ENCODE measurements around the gene TMED5. TPM values are rescaled to one million over a fixed set of nuclear protein-coding genes. Genes with fewer than 3 reads are reported as not detected.
"Not testable (repeated sequence)": the region's sequence is repeated elsewhere in the genome, so short reads cannot be mapped to it uniquely, and the experiment has no call there.

Gene TMED5
- total RNA-seq, 1 experiment from 2014 or later: 80.5 TPM

DNA sequence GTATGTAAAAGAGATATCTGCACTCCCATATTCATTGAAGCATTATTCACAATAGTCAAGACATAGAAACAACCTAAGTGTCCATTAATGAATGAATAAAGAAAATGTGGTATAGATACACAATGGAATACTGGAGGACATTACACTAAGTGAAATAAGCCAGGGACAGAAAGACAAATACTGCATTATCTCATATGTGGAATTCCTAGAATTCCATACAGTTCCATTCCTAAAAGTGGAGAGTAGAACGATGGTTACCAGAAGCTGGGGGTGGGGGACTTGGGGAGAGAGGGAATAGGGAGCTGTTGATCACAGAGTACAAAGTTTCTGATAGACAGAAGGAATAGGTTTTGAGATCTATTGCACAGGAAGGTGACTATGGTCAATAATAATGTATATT is 7.4 kb downstream of the TMED5 start:
- no peak overlapping the region for H3K27ac Mint-ChIP-seq (ENCODE audit: low read depth, unreplicated experiment)
- H3K27me3 Mint-ChIP-seq (ENCODE audit: insufficient read depth, unreplicated experiment): no peaks in the 10 kb centered on the region
- TF ChIP-seq, protein P1, sequence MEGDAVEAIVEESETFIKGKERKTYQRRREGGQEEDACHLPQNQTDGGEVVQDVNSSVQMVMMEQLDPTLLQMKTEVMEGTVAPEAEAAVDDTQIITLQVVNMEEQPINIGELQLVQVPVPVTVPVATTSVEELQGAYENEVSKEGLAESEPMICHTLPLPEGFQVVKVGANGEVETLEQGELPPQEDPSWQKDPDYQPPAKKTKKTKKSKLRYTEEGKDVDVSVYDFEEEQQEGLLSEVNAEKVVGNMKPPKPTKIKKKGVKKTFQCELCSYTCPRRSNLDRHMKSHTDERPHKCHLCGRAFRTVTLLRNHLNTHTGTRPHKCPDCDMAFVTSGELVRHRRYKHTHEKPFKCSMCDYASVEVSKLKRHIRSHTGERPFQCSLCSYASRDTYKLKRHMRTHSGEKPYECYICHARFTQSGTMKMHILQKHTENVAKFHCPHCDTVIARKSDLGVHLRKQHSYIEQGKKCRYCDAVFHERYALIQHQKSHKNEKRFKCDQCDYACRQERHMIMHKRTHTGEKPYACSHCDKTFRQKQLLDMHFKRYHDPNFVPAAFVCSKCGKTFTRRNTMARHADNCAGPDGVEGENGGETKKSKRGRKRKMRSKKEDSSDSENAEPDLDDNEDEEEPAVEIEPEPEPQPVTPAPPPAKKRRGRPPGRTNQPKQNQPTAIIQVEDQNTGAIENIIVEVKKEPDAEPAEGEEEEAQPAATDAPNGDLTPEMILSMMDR (IDR thresholded peaks at IDR 0.05; ENCODE audit: unreplicated experiment): no peak
- H3K36me3 Mint-ChIP-seq (ENCODE audit: insufficient read depth, unreplicated experiment): peaks cover 15% of the 10 kb centered on the region
- CTCF ChIA-PET: interaction anchor here (0.5 to 1.1 kb wide), 2 partner anchors 15 to 595 kb away, joined by 4 read pairs; no protein-coding TSS in a partner anchor
- H3K9me3 Mint-ChIP-seq (ENCODE audit: unreplicated experiment): peaks cover 11% of the 10 kb centered on the region
- H3K4me1 Mint-ChIP-seq (ENCODE audit: insufficient read depth, unreplicated experiment): peaks cover 26% of the 10 kb centered on the region
- POLR2A ChIA-PET: interaction anchor here (0.6 to 1.4 kb wide), 5 partner anchors 14 to 174 kb away, joined by 3 read pairs; no protein-coding TSS in a partner anchor
- BruUV-seq (replicated peaks): no TSS peak
- H3K4me3 Mint-ChIP-seq (ENCODE audit: unreplicated experiment): no peak overlapping the region
- no peak for DNase-seq (ENCODE audit: unreplicated experiment)
- intact Hi-C loops (cut with micrococcal nuclease): no loop called here

DNA sequence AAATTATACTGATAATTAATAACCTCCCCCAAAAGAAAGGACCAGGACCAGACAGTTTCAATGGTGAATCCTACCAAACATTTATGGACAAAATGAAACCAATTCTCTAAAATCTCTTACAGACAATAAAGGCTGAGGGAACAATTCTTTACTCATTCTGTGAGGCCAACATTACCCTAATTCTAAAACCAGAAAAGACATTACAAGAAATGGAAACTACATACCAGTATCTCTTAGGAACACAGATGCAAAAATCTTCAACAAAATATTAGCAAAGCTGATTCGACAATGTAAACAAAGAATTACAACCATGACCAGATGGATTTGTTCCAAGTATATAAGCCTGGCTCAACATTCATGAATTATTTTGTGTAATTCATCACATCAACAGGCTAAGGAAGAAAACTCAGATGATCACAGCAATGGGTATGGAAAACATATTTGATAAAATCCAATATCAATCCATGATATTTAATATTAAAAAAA is 8.6 kb downstream of the TMED5 start:
- H3K27me3 Mint-ChIP-seq (ENCODE audit: insufficient read depth, unreplicated experiment): no peaks in the 10 kb centered on the region
- CTCF ChIA-PET: interaction anchor here (0.6 to 1.1 kb wide), 3 partner anchors 17 to 163 kb away, joined by 3 to 4 read pairs (median 4); no protein-coding TSS in a partner anchor
- TF ChIP-seq, protein P1 (IDR thresholded peaks at IDR 0.05; ENCODE audit: unreplicated experiment): no peak
- H3K36me3 Mint-ChIP-seq (ENCODE audit: insufficient read depth, unreplicated experiment): peaks cover 16% of the 10 kb centered on the region
- POLR2A ChIA-PET: no interaction called here
- no peak for DNase-seq (ENCODE audit: unreplicated experiment)
- peaks cover 16% of the 10 kb centered on the region for H3K9me3 Mint-ChIP-seq (ENCODE audit: unreplicated experiment)
- peaks cover 26% of the 10 kb centered on the region for H3K4me1 Mint-ChIP-seq (ENCODE audit: insufficient read depth, unreplicated experiment)
- intact Hi-C loops (cut with micrococcal nuclease): no loop called here
- no TSS peak for BruUV-seq (replicated peaks)
- peak overlapping the region; percentile 31 for H3K27ac Mint-ChIP-seq (ENCODE audit: low read depth, unreplicated experiment)
- no peak overlapping the region for H3K4me3 Mint-ChIP-seq (ENCODE audit: unreplicated experiment)

DNA sequence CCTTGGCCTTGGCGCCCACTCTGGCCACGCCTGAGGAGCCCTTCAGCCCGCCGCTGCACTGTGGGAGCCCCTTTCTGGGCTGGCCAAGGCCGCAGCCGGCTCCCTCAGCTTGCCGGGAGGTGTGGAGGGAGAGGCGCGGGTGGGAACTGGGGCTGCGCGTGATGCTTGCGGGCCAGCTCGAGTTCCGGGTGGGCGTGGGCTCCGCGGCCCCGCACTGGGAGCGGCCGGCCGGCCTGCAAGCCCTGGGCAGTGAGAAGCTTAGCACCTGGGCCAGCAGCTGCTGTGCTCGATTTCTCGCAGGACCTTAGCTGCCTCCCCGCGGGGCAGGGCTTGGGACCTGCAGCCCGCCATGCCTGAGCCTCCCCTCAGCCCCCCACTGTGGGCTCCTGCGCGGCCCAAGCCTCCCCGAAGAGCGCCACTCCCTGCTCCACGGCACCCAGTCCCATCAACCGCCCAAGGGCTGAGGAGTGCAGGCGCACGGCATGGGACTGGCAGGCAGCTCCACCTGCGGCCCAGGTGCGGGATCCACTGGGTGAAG is 10.0 kb downstream of the TMED5 start:
- H3K9me3 Mint-ChIP-seq (ENCODE audit: unreplicated experiment): peaks cover 23% of the 10 kb centered on the region
- H3K4me1 Mint-ChIP-seq (ENCODE audit: insufficient read depth, unreplicated experiment): peaks cover 19% of the 10 kb centered on the region
- POLR2A ChIA-PET: interaction anchor here (1.3 kb wide), 1 partner anchor 8 kb away, joined by 5 read pairs; no protein-coding TSS in a partner anchor
- BruUV-seq (replicated peaks); H3K27me3 Mint-ChIP-seq (ENCODE audit: insufficient read depth, unreplicated experiment); H3K4me3 Mint-ChIP-seq (ENCODE audit: unreplicated experiment); intact Hi-C loops (cut with micrococcal nuclease); DNase-seq (ENCODE audit: unreplicated experiment); CTCF ChIA-PET; H3K27ac Mint-ChIP-seq (ENCODE audit: low read depth, unreplicated experiment): not testable (repeated sequence)
- H3K36me3 Mint-ChIP-seq (ENCODE audit: insufficient read depth, unreplicated experiment): peaks cover 16% of the 10 kb centered on the region

DNA sequence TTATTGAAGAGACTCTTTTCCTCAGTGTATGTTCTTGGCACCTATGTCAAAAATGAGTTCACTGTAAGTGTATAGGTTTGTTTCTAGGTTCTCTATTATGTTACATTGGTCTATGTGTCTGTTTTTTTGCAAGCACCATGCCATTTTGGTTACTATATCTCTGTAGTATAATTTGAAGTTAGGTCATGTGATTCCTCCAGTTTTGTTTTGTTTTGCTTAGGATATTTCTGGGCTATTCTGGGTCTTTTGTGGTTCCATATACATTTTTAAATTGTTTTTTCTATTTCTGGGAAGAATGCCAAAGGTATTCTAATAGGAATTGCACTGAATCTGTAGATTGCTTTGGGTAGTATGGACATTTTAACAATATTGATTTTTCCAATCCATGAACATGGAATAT is 13.2 kb downstream of the TMED5 start:
- H3K27ac Mint-ChIP-seq (ENCODE audit: low read depth, unreplicated experiment): no peak overlapping the region
- ChIA-PET CTCF (no interaction called here), POLR2A (interaction anchor here (1.2 kb wide), 1 partner anchor 11 kb away, joined by 5 read pairs; no protein-coding TSS in a partner anchor)
- DNase-seq (ENCODE audit: unreplicated experiment): no peak
- peaks cover 22% of the 10 kb centered on the region for H3K36me3 Mint-ChIP-seq (ENCODE audit: insufficient read depth, unreplicated experiment)
- TF ChIP-seq, protein P1 (IDR thresholded peaks at IDR 0.05; ENCODE audit: unreplicated experiment): no peak
- intact Hi-C loops (cut with micrococcal nuclease): no loop called here
- BruUV-seq (replicated peaks): no TSS peak
- peaks cover 18% of the 10 kb centered on the region for H3K9me3 Mint-ChIP-seq (ENCODE audit: unreplicated experiment)
- H3K27me3 Mint-ChIP-seq (ENCODE audit: insufficient read depth, unreplicated experiment): no peaks in the 10 kb centered on the region
- no peak overlapping the region for H3K4me3 Mint-ChIP-seq (ENCODE audit: unreplicated experiment)
- H3K4me1 Mint-ChIP-seq (ENCODE audit: insufficient read depth, unreplicated experiment): peaks cover 16% of the 10 kb centered on the region

DNA sequence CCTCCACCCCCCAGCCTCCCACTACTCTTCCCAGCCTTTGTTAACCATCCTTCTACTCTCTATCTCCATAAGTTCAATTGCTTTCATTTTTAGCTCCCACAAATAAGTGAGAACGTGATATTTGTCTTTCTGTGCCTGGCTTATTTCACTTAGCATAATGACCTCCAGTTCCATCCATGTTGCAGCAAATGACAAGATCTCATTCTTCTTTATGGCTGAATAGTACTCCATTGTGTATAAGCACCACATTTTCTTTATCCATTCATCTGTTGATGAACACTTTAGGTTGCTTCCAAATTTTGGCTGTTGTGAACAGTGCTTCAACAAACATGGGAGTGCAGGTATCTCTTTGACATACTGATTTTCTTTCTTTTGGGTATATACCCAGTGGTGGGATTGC is 14.3 kb downstream of the TMED5 start:
- peaks cover 31% of the 10 kb centered on the region for H3K36me3 Mint-ChIP-seq (ENCODE audit: insufficient read depth, unreplicated experiment)
- DNase-seq (ENCODE audit: unreplicated experiment); intact Hi-C loops (cut with micrococcal nuclease); H3K27me3 Mint-ChIP-seq (ENCODE audit: insufficient read depth, unreplicated experiment); H3K4me3 Mint-ChIP-seq (ENCODE audit: unreplicated experiment); H3K27ac Mint-ChIP-seq (ENCODE audit: low read depth, unreplicated experiment); CTCF ChIA-PET; BruUV-seq (replicated peaks): not testable (repeated sequence)
- peaks cover 15% of the 10 kb centered on the region for H3K4me1 Mint-ChIP-seq (ENCODE audit: insufficient read depth, unreplicated experiment)
- peaks cover 18% of the 10 kb centered on the region for H3K9me3 Mint-ChIP-seq (ENCODE audit: unreplicated experiment)
- POLR2A ChIA-PET: interaction anchor here (2.1 to 2.3 kb wide), 2 partner anchors 10 to 14 kb away, joined by 6 to 7 read pairs; no protein-coding TSS in a partner anchor

All from MCF 10A (cell line).